Upper lobe of left lung (tissue), 6 donors: ENCODE measurements around the gene GNA14. TPM values are rescaled to one million over a fixed set of nuclear protein-coding genes. Genes with fewer than 3 reads are reported as not detected.

Experiments used
- ATAC-seq, 2 donors: fragments of 200-7000 bp; cut with Tn5 transposase; one replicate each; pipeline ENCODE4 v1.9.1; 2022; ENCODE audit warnings: mild to moderate bottlenecking in 2 of 2, moderate library complexity in 2 of 2; ENCODE audit not compliant: low FRiP score in 2 of 2
- DNase-seq, 2 donors: peaks; one replicate each; pipeline ENCODE4 v3.0.0-alpha.2; 2019 to 2020
- H3K27ac ChIP-seq, 4 donors: fragments of 200-600 bp; sonication (generic); one replicate each; pipeline ENCODE4 v1.5.1; 2016 to 2019
- H3K27me3 ChIP-seq, 4 donors: fragments of 200-600 bp; sonication (generic); one replicate each; pipeline ENCODE4 v1.5.1; 2017 to 2019
- H3K36me3 ChIP-seq, 4 donors: fragments of 200-600 bp; sonication (generic); one replicate each; pipeline ENCODE4 v1.5.1; 2016 to 2019
- H3K4me1 ChIP-seq, 4 donors: fragments of 200-600 bp; sonication (generic); one replicate each; pipeline ENCODE4 v1.5.1; 2018 to 2019
- H3K4me3 ChIP-seq, 4 donors: fragments of 200-600 bp; sonication (generic); one replicate each; pipeline ENCODE4 v1.5.1; 2017 to 2019; ENCODE audit warnings: mild to moderate bottlenecking in 2 of 4, moderate library complexity in 1 of 4
- H3K9me3 ChIP-seq, 4 donors: fragments of 200-600 bp; sonication (generic); one replicate each; pipeline ENCODE4 v1.5.1; 2018 to 2019
- EP300 ChIP-seq, 4 donors: sonication (generic); formaldehyde crosslinking; IDR thresholded peaks; one replicate each; pipeline ENCODE4 v1.5.1; 2017; ENCODE audit warnings: antibody characterized with exemption in 4 of 4, control low read depth in 2 of 4
- POLR2A ChIP-seq, 4 donors: fragments of 450-650 bp; IDR thresholded peaks; one replicate each; pipeline ENCODE4 v1.5.1; 2016 to 2017; ENCODE audit warnings: antibody characterized with exemption in 4 of 4, mild to moderate bottlenecking in 2 of 4
- POLR2AphosphoS5 ChIP-seq, 2 donors: sonication (generic); formaldehyde crosslinking; IDR thresholded peaks; one replicate each; pipeline ENCODE4 v1.5.1; 2017; ENCODE audit warnings: antibody characterized with exemption in 2 of 2
- WGBS, 2 donors: methylation state at CpG; one replicate each; pipeline ENCODE4 v1.1.5; 2017 to 2018; 5-methylcytosine and 5-hydroxymethylcytosine counted together
- total RNA-seq, 6 donors: library from RNA; depleted of rRNA in 4 of 6; stranded (reverse); fragments of >200 nt in 4 of 6; gene quantifications; one replicate each; pipeline versions ENCODE4 v1.1.0 to v1.2.1, GENCODE V29; 2016 to 2021
- TF ChIP-seq, protein P1 (sequence below), 6 experiments: fragments of 450-650 bp in 4 of 6; fragments of 200-600 bp in 2 of 6; sonication (generic) in 2 of 6; IDR thresholded peaks; one replicate each; pipeline ENCODE4 v1.5.1; 2016 to 2019; ENCODE audit warnings: antibody characterized with exemption in 6 of 6
- donor health status: DM: no; HTN: no; CAD: no; lungs with moderate emphysema.
- donor health status: DM: no; HTN: yes; CAD: no; lungs with severe emphysema.

The GNA14 gene
- total RNA-seq, 6 donors from 2014 or later, result 6.0 to 28.3 (median 14.9) TPM

DNA sequence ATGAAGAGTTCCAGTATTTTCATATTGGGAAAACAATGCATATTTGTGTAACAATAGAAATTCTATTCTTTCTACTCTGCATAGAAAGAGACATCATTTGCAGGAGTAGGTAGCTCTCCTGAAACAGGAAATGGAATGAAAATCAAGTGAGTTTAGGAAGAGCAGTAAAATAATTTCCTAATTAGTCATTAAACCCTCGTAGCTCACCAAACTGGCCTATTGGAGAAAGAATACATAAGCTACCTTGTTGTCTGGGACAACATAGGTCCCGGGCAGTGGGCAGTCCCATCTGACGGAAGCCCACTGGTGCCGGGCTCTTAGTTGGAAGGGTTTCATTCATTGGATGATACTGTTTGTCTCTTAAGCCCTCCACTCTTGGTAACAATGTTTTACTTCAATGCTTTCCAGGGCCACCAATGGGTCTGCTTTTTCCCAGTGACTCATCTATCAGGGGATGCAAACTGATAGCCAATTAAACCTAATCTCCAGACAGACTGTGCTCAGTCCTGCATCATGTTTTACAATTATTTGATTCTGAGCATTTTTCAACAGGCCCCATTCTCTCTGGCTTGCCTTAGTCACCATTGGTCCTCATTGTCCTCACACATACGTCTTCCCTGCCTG, 46.5 kb downstream of the GNA14 start:
- ATAC-seq (no peak), DNase-seq (no peak)
- TF ChIP-seq POLR2A (IDR thresholded peaks at IDR 0.05) (no peak), POLR2AphosphoS5 (IDR thresholded peaks at IDR 0.05) (no peak), EP300 (IDR thresholded peaks at IDR 0.05) (no peak)
- TF ChIP-seq, protein P1, sequence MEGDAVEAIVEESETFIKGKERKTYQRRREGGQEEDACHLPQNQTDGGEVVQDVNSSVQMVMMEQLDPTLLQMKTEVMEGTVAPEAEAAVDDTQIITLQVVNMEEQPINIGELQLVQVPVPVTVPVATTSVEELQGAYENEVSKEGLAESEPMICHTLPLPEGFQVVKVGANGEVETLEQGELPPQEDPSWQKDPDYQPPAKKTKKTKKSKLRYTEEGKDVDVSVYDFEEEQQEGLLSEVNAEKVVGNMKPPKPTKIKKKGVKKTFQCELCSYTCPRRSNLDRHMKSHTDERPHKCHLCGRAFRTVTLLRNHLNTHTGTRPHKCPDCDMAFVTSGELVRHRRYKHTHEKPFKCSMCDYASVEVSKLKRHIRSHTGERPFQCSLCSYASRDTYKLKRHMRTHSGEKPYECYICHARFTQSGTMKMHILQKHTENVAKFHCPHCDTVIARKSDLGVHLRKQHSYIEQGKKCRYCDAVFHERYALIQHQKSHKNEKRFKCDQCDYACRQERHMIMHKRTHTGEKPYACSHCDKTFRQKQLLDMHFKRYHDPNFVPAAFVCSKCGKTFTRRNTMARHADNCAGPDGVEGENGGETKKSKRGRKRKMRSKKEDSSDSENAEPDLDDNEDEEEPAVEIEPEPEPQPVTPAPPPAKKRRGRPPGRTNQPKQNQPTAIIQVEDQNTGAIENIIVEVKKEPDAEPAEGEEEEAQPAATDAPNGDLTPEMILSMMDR (IDR thresholded peaks at IDR 0.05), result no peak
- Histone ChIP-seq H3K27me3 (no peaks in the 10 kb centered on the region), H3K27ac (no peak overlapping the region), H3K4me3 (no peak overlapping the region), H3K36me3 (no peaks in the 10 kb centered on the region), H3K4me1 (peaks cover 17 to 32% (median 22%) of the 10 kb centered on the region in 4 donors), H3K9me3 (no peaks in the 10 kb centered on the region)
- WGBS, 2 donors, result 82 to 93% methylated on average over 5 of the region's 5 CpGs

DNA sequence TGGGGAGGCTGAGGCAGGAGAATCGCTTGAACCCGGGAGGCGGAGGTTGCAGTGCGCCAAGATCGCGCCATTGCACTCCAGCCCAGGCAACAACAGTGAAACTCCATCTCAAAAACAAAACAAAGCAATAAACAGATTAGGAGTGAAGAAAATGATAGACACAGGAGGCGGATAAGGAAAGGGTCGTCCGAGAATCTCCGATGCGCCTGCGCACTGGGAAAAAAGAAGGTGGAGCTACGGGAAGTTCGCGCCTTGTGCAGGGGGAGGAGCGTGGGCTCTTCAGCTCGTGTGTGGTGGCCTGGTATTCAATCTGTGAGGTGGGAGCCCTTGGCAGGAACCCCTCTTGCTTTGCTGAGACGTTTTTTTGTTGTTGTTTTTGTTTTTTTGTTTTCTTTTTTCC, 47.3 kb downstream of the GNA14 start:
- H3K27me3 ChIP-seq, result no peaks in the 10 kb centered on the region
- TF ChIP-seq POLR2A (IDR thresholded peaks at IDR 0.05), result no peak
- no peak for TF ChIP-seq POLR2AphosphoS5 (IDR thresholded peaks at IDR 0.05)
- TF ChIP-seq EP300 (IDR thresholded peaks at IDR 0.05), result no peak
- TF ChIP-seq, protein P1 (IDR thresholded peaks at IDR 0.05), result no peak
- H3K4me3 ChIP-seq, result no peak overlapping the region
- peaks cover 16 to 40% (median 26%) of the 10 kb centered on the region in 4 donors for H3K4me1 ChIP-seq
- no peak overlapping the region for H3K27ac ChIP-seq
- ATAC-seq, result no peak
- H3K36me3 ChIP-seq, result no peaks in the 10 kb centered on the region
- H3K9me3 ChIP-seq, result no peaks in the 10 kb centered on the region
- WGBS, 2 donors, result 89 to 93% methylated on average over 18 of the region's 18 CpGs
- peak in 1 of 2 donors; percentile 29 for DNase-seq

DNA sequence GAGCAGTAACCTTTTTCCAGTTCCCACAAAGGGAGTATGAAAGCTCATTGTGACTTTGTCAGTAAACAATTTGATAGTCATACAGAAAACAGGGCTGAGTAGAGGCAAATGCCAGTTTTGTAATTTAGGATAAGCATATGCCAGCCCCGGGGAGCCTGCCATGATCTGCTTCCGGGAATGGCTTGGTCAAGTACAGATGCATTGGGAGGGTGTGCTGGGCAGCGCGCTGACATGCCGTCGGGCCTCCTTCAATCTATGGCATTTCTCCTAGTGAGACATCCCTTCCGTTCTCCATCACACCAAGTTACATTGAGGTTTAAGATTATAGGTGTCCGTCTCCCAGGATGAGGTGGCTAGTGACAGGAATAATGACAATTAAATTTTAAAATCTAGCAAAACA, 48.6 kb downstream of the GNA14 start:
- H3K4me3 ChIP-seq, result no peak overlapping the region
- no peaks in the 10 kb centered on the region for H3K36me3 ChIP-seq
- H3K9me3 ChIP-seq, result no peaks in the 10 kb centered on the region
- no peaks in the 10 kb centered on the region for H3K27me3 ChIP-seq
- DNase-seq (no peak), ATAC-seq (no peak)
- peaks cover 26 to 44% (median 37%) of the 10 kb centered on the region in 4 donors for H3K4me1 ChIP-seq
- 80 to 86% methylated on average over 8 of the region's 8 CpGs for WGBS, 2 donors
- no peak for TF ChIP-seq POLR2AphosphoS5 (IDR thresholded peaks at IDR 0.05)
- no peak for TF ChIP-seq POLR2A (IDR thresholded peaks at IDR 0.05)
- no peak for TF ChIP-seq EP300 (IDR thresholded peaks at IDR 0.05)
- TF ChIP-seq, protein P1 (IDR thresholded peaks at IDR 0.05), result no peak
- peak overlapping the region in 2 of 4 donors; percentile 18 to 67 for H3K27ac ChIP-seq

DNA sequence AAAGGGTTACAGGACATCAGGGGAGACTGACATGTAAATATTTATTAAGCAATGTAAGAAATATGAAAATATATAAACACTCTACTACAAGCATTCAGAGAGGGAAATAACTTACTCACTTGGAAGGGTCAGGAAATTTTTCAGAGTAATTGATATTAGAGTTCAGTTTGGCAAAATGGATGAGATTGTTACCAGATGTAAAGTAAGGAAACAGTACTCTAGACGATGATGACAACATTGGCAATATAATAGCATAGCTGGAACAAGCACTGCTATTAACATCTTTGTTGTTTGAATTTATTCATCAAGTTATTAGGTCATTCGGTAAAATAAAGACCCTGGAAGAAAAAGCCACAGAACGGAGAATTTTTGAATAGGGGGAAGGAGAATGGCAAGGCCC, 49.1 kb downstream of the GNA14 start:
- DNase-seq (no peak), ATAC-seq (peak in 1 of 2 donors; percentile 53)
- Histone ChIP-seq H3K27me3 (no peaks in the 10 kb centered on the region), H3K27ac (peak overlapping the region in 3 of 4 donors; percentile 12 to 67 (median 18)), H3K4me1 (peaks cover 31 to 49% (median 42%) of the 10 kb centered on the region in 4 donors), H3K4me3 (no peak overlapping the region), H3K9me3 (no peaks in the 10 kb centered on the region), H3K36me3 (no peaks in the 10 kb centered on the region)
- TF ChIP-seq POLR2A (IDR thresholded peaks at IDR 0.05), result no peak
- TF ChIP-seq, protein P1 (IDR thresholded peaks at IDR 0.05), result no peak
- TF ChIP-seq EP300 (IDR thresholded peaks at IDR 0.05), result no peak
- TF ChIP-seq POLR2AphosphoS5 (IDR thresholded peaks at IDR 0.05), result no peak
- 63 to 69% methylated on average over 3 of the region's 3 CpGs for WGBS, 2 donors

DNA sequence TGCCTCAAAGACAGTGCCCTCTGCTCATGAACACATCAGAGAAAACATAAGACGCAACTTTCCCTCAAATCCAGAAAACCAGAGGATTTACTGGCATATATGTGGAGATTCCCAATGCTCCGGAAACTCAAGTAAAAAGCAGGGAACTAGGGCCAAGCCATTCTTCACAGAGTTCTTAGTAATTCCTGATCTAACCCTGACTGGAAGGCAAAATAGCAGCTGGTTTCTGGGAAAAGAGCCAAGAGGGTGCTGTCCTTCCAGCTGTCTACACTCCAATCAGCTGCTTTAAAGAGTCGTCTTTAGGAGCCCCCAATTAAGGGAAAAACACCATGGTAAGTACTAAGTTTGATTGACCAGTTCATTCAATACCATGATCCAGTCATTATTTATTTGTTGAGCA, 49.6 kb downstream of the GNA14 start:
- TF ChIP-seq POLR2A (IDR thresholded peaks at IDR 0.05), result no peak
- peak; percentile 39 to 73 for TF ChIP-seq POLR2AphosphoS5 (IDR thresholded peaks at IDR 0.05)
- TF ChIP-seq EP300 (IDR thresholded peaks at IDR 0.05), result peak in 3 of 4 donors; percentile 13 to 40 (median 28)
- TF ChIP-seq, protein P1 (IDR thresholded peaks at IDR 0.05), result no peak
- H3K9me3 ChIP-seq, result no peaks in the 10 kb centered on the region
- H3K36me3 ChIP-seq, result no peaks in the 10 kb centered on the region
- H3K27me3 ChIP-seq, result no peaks in the 10 kb centered on the region
- peak overlapping the region in 2 of 4 donors; percentile 12 to 67 for H3K27ac ChIP-seq
- peak in 1 of 2 donors; percentile 68 for ATAC-seq
- peaks cover 34 to 50% (median 46%) of the 10 kb centered on the region in 4 donors for H3K4me1 ChIP-seq
- 39 to 55% methylated on average over 3 of the region's 3 CpGs for WGBS, 2 donors
- DNase-seq, result no peak
- H3K4me3 ChIP-seq, result no peak overlapping the region
